GM18868 (cell line): ENCODE data around the gene PARP15.
A peak's percentile ranks its signal among the peaks of the same experiment; 100 is the strongest.
"Not testable (repeated sequence)": the region's sequence is repeated elsewhere in the genome, so short reads cannot be mapped to it uniquely, and the experiment has no call there.

Experiments
- ATAC-seq: cut with Tn5 transposase; IDR thresholded peaks from one replicate; pipeline ENCODE4 v1.9.1; 2021; ENCODE audit warnings: mild to moderate bottlenecking, moderate library complexity; ENCODE audit not compliant: unreplicated experiment

Gene PARP15

GRCh38 chr3:122661633-122662032 lies 84.2 kb downstream of the PARP15 start:
- ATAC-seq: no peak

- no peak for ATAC-seq
Measured at GRCh38 chr3:122662505-122662904, 85.1 kb downstream of the PARP15 start.

DNA sequence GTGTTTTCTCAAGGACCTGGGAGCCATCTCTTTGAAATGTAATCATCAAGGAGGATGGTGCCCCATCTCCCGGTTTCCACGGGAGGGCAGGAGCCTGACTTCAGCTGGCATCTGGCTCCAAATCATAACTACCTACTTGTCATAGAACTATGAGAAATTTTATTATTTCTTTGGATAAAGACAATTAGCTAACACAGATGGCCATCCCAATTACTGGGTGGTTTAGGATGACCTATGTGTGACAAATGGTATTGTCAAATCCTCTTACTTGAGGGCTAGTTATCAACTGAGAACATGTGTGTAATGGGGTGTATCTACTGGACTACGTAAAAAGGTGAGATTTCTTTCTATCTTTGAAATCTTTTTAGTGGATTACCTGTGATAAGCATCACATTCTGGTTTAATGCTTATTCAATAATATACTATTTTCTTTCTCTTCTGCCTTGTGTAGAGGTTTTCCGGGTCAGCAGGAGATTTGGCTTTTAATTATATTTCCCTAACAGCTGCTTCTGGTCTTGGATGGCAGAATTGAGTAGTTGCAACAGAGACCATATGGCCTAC lies 87.9 kb downstream of the PARP15 start:
- ATAC-seq: no peak

- no peak for ATAC-seq
Measured at GRCh38 chr3:122665881-122666280, 88.4 kb downstream of the PARP15 start.

- peak; percentile 94 for ATAC-seq
Measured at GRCh38 chr3:122668930-122669730, 91.7 kb downstream of the PARP15 start.

- ATAC-seq: no peak
Measured at GRCh38 chr3:122671553-122671952, 94.1 kb downstream of the PARP15 start.

- ATAC-seq: no peak
Measured at GRCh38 chr3:122674339-122674738, 96.9 kb downstream of the PARP15 start.

DNA sequence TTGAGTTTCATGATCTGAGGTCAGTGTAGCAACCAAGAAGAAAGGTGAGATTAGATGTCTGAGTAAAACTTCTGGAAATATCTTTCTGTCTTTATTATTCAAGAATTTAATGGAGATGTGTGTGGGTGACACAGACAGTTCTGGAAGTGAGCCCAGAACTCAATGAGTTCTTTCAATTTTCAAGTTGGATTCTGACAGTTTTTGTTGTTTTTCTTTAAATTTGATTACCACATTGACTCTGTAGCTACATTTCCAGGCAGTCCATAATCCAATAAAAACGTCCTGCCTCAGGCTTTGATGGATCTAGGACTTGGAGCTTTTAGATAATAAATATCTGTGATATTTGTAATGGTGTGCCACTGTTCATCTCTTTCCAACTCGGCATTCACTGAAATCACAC lies 99.3 kb downstream of the PARP15 start:
- ATAC-seq: no peak

DNA sequence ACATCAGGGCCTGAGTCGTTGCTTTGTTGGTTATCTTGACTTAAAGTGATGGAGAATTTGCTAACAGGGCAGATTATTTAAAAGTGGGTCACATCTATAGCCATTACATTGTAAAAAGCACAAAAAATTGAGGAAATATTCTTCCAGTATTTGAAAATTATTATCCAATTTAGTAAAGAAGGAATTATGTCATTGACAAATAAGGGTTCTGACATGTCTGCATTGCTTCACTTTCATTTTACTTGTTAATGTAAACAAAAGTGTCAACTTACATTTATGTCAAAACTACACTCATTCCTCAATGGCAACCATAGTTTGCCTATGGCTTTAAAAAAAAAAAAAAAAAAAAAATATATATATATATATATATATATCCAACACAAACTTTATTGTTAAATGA lies 99.8 kb downstream of the PARP15 start:
- no peak for ATAC-seq

DNA sequence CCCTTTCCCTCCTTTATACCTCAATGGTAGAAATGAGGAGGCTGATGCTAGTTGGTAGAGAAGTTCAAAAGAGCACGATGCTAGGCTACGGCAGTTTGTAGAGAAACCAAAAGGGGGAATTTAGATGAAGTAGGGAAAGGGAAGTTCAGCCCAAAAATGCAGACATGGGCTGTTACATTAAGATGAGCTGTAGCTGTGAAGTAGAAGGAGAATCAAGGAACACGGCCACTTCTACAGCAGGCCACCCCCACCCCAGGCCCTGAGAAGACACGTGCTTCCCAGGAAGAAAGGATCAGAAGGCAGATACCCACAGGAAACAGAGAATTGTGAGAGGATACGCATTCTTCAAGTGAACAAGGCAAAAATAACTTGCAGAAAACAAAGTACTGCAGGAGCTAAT lies 101.1 kb downstream of the PARP15 start:
- no peak for ATAC-seq

GRCh38 chr3:122679085-122679881 lies 101.8 kb downstream of the PARP15 start:
- peak; percentile 48 for ATAC-seq

- no peak for ATAC-seq
Measured at GRCh38 chr3:122679882-122680474, 102.5 kb downstream of the PARP15 start.

- ATAC-seq: peak; percentile 42
Measured at GRCh38 chr3:122680475-122681283, 103.2 kb downstream of the PARP15 start, which contains the start of gene PARP14. Gene PARP14 (plus strand): TSS chr3:122680839. CDS start chr3:122680884, 45 bp downstream.

DNA sequence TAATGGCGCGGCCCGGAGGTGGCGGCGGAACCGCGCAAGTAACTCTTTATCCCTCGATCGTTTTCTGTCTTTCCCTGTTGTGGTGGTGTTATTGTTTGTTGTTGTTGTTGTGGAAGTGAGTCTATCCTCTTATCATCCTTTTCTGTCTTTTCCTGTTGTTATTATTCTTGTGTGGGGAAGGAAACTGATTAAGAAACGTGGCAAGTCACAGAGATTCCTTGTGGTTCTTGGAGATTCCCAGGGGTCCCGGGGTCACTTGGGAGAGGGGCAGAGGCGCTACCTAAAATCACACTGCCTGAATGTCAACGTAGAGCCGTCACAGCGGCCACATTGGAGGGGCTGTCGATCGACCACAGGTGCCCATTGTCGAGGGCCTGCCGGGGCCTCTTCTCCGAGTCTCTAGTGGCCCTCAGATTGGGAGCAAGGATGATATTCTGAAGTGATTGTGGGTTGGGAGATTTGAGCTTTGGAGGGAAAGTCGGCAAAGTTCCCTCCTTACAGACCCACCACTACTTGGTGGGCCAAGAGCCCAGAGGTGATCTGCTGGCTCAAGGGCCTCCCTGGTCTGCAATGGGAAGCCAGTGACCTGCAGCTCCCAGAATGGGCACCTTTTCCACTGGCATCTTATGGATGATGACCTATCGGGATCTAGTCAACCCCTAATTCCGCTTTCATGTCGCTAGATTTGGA lies 104.0 kb downstream of the PARP15 start:
- ATAC-seq: no peak

DNA sequence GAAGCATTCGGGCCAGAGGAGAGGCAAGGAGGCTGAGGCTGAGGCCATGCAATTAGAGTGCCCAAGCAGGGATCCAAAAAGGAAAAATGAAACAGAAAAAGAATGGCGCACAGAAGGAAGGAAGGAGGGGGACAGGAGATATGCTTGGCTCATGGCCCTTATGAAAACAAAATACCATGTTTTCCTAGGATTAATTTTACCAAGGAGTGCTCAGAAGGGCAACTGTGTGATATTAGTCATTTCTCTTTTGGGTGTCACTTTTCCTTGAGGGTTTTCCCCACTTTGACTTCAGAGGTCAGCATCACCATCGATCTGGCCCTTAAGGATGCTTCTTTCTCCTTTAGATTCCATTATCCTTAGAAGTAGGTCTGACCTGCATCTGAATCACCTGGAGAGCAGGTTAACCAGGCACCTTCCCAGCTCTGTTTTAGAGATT lies 104.5 kb downstream of the PARP15 start:
- ATAC-seq: no peak

- ATAC-seq: not testable (repeated sequence)
Measured at GRCh38 chr3:122682778-122683411, 105.4 kb downstream of the PARP15 start.

DNA sequence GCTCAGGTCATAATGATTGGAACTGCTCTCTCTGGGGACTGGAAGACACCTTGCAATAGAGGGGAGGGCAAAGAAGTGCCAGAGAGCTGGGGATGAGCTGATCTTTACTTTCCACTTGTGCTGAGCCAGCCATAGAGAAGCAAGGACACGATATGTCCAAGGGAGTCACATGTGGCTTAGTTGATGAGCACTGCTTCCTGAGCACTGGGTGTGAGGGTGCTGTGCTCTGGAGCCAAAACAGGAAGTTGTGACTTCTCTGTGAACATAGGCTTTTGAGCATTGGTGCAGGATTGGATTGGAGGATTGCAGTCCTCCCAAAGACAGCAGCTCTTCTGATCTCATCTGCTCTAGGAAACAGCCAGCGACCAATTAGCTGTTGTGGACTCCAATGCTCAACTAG lies 109.8 kb downstream of the PARP15 start:
- ATAC-seq: no peak
